Effector memory CD8-positive, alpha-beta T cell (primary cell): ENCODE results near the gene NCS1.
A peak's percentile ranks its signal among the peaks of the same experiment; 100 is the strongest.

ENCODE experiments used
- ATAC-seq: fragments of 150-1000 bp; cut with Tn5 transposase; replicated peaks from 2 replicates; pipeline ENCODE4 v1.10.0; 2021; ENCODE audit warnings: mild to moderate bottlenecking, moderate library complexity
- DNase-seq, 3 experiments: peaks; one replicate each; pipeline ENCODE4 v3.0.0; 2021
- H3K27ac Mint-ChIP-seq, 2 donors: one replicate each; pipeline ENCODE4 v1.8.0; 2022; ENCODE audit warnings: mild to moderate bottlenecking in 2 of 2, mixed read lengths in 2 of 2, moderate library complexity in 2 of 2
- H3K27me3 Mint-ChIP-seq, 2 donors: one replicate each; pipeline ENCODE4 v1.8.0; 2022; ENCODE audit warnings: mixed read lengths in 2 of 2
- H3K36me3 Mint-ChIP-seq: one replicate; pipeline ENCODE4 v1.8.0; 2022; ENCODE audit warnings: mild to moderate bottlenecking, moderate library complexity, mixed read lengths; ENCODE audit not compliant: insufficient read depth
- H3K4me1 Mint-ChIP-seq, 2 donors: one replicate each; pipeline ENCODE4 v1.8.0; 2022; ENCODE audit warnings: low read depth in 2 of 2, mixed read lengths in 2 of 2
- H3K4me3 Mint-ChIP-seq, 2 donors: one replicate each; pipeline ENCODE4 v1.8.0; 2022; ENCODE audit warnings: mild to moderate bottlenecking in 2 of 2, mixed read lengths in 2 of 2, moderate library complexity in 2 of 2
- H3K9me3 Mint-ChIP-seq, 2 donors: one replicate each; pipeline ENCODE4 v1.8.0; 2022; ENCODE audit warnings: mixed read lengths in 2 of 2

NCS1 gene

GRCh38 chr9:130173666-130173983 is 1.4 kb downstream of the NCS1 start:
- no peaks in the 10 kb centered on the region for H3K9me3 Mint-ChIP-seq
- H3K36me3 Mint-ChIP-seq: peaks cover 11% of the 10 kb centered on the region
- peak overlapping the region in 1 of 2 donors; percentile 59 for H3K27ac Mint-ChIP-seq
- DNase-seq: no peak
- H3K4me1 Mint-ChIP-seq: peaks cover 0 to 8% of the 10 kb centered on the region in 2 donors
- H3K4me3 Mint-ChIP-seq: peak overlapping the region; percentile 67 to 68
- ATAC-seq: no peak
- peaks cover 11 to 14% of the 10 kb centered on the region in 2 donors for H3K27me3 Mint-ChIP-seq

- H3K27me3 Mint-ChIP-seq: peaks cover 11 to 14% of the 10 kb centered on the region in 2 donors
- no peaks in the 10 kb centered on the region for H3K9me3 Mint-ChIP-seq
- no peak for ATAC-seq
These were observed 1.8 kb downstream of the NCS1 start for GRCh38 chr9:130174025-130174424.

GRCh38 chr9:130174920-130175321 is 2.7 kb downstream of the NCS1 start:
- Mint-ChIP-seq H3K27ac (no peak overlapping the region), H3K27me3 (peaks cover 11 to 14% of the 10 kb centered on the region in 2 donors), H3K9me3 (no peaks in the 10 kb centered on the region), H3K36me3 (peaks cover 11% of the 10 kb centered on the region), H3K4me3 (no peak overlapping the region), H3K4me1 (peaks cover 0 to 8% of the 10 kb centered on the region in 2 donors)
- ATAC-seq (no peak), DNase-seq (no peak)

More at GRCh38 chr9:130174025-130174424, 1.8 kb downstream of the NCS1 start:
- H3K36me3 Mint-ChIP-seq: peaks cover 11% of the 10 kb centered on the region
- peak overlapping the region in 1 of 2 donors; percentile 59 for H3K27ac Mint-ChIP-seq
- peaks cover 0 to 8% of the 10 kb centered on the region in 2 donors for H3K4me1 Mint-ChIP-seq
- H3K4me3 Mint-ChIP-seq: peak overlapping the region; percentile 67 to 68
- no peak for DNase-seq

GRCh38 chr9:130175355-130175754 is 3.2 kb downstream of the NCS1 start:
- DNase-seq (no peak), ATAC-seq (no peak)
- H3K27me3 Mint-ChIP-seq: peaks cover 11 to 14% of the 10 kb centered on the region in 2 donors
- H3K4me1 Mint-ChIP-seq: peaks cover 0 to 8% of the 10 kb centered on the region in 2 donors
- peaks cover 11% of the 10 kb centered on the region for H3K36me3 Mint-ChIP-seq
- H3K27ac Mint-ChIP-seq: peak overlapping the region in 1 of 2 donors; percentile 26
- no peak overlapping the region for H3K4me3 Mint-ChIP-seq
- H3K9me3 Mint-ChIP-seq: no peaks in the 10 kb centered on the region

GRCh38 chr9:130176760-130177159 is 4.6 kb downstream of the NCS1 start:
- no peaks in the 10 kb centered on the region for H3K9me3 Mint-ChIP-seq
- peaks cover 0 to 8% of the 10 kb centered on the region in 2 donors for H3K4me1 Mint-ChIP-seq
- H3K36me3 Mint-ChIP-seq: peaks cover 11% of the 10 kb centered on the region
- no peak for DNase-seq
- ATAC-seq: no peak
- peaks cover 11 to 14% of the 10 kb centered on the region in 2 donors for H3K27me3 Mint-ChIP-seq
- no peak overlapping the region for H3K4me3 Mint-ChIP-seq
- H3K27ac Mint-ChIP-seq: no peak overlapping the region

- Mint-ChIP-seq H3K27ac (no peak overlapping the region), H3K9me3 (no peaks in the 10 kb centered on the region), H3K4me3 (no peak overlapping the region), H3K4me1 (peaks cover 0 to 8% of the 10 kb centered on the region in 2 donors), H3K36me3 (peaks cover 11% of the 10 kb centered on the region), H3K27me3 (peaks cover 11 to 14% of the 10 kb centered on the region in 2 donors)
- no peak for ATAC-seq
- DNase-seq: no peak
These were observed 5.9 kb downstream of the NCS1 start for GRCh38 chr9:130177898-130178805.

GRCh38 chr9:130179331-130179907 is 7.2 kb downstream of the NCS1 start:
- Mint-ChIP-seq H3K27me3 (peaks cover 3% of the 10 kb centered on the region in 2 donors), H3K36me3 (peaks cover 3% of the 10 kb centered on the region)
- no peak for DNase-seq

GRCh38 chr9:130180516-130180915 is 8.3 kb downstream of the NCS1 start:
- Mint-ChIP-seq H3K27me3 (no peaks in the 10 kb centered on the region), H3K4me3 (no peak overlapping the region), H3K36me3 (peaks cover 2% of the 10 kb centered on the region), H3K4me1 (no peaks in the 10 kb centered on the region), H3K9me3 (no peaks in the 10 kb centered on the region), H3K27ac (no peak overlapping the region)
- DNase-seq (no peak), ATAC-seq (no peak)

More at GRCh38 chr9:130179331-130179907, 7.2 kb downstream of the NCS1 start:
- Mint-ChIP-seq H3K27ac (no peak overlapping the region), H3K4me1 (no peaks in the 10 kb centered on the region), H3K4me3 (no peak overlapping the region), H3K9me3 (no peaks in the 10 kb centered on the region)
- ATAC-seq: no peak

GRCh38 chr9:130181678-130182380 is 9.6 kb downstream of the NCS1 start:
- H3K4me3 Mint-ChIP-seq: no peak overlapping the region
- no peaks in the 10 kb centered on the region for H3K27me3 Mint-ChIP-seq
- H3K9me3 Mint-ChIP-seq: no peaks in the 10 kb centered on the region
- H3K36me3 Mint-ChIP-seq: peaks cover 2% of the 10 kb centered on the region
- H3K27ac Mint-ChIP-seq: no peak overlapping the region
- peaks cover 0 to 2% of the 10 kb centered on the region in 2 donors for H3K4me1 Mint-ChIP-seq
- no peak for DNase-seq
- ATAC-seq: no peak

- Mint-ChIP-seq H3K27ac (no peak overlapping the region), H3K27me3 (no peaks in the 10 kb centered on the region), H3K4me1 (peaks cover 0 to 2% of the 10 kb centered on the region in 2 donors), H3K36me3 (peaks cover 2% of the 10 kb centered on the region), H3K4me3 (no peak overlapping the region), H3K9me3 (no peaks in the 10 kb centered on the region)
- DNase-seq (no peak), ATAC-seq (no peak)
These were observed 10.2 kb downstream of the NCS1 start for GRCh38 chr9:130182381-130182909.

GRCh38 chr9:130183133-130183762 is 11.0 kb downstream of the NCS1 start:
- no peaks in the 10 kb centered on the region for H3K9me3 Mint-ChIP-seq
- H3K27me3 Mint-ChIP-seq: no peaks in the 10 kb centered on the region
- no peak overlapping the region for H3K4me3 Mint-ChIP-seq
- peaks cover 2% of the 10 kb centered on the region for H3K36me3 Mint-ChIP-seq
- peaks cover 0 to 5% of the 10 kb centered on the region in 2 donors for H3K4me1 Mint-ChIP-seq
- peak overlapping the region in 1 of 2 donors; percentile 64 for H3K27ac Mint-ChIP-seq
- no peak for ATAC-seq
- no peak for DNase-seq

GRCh38 chr9:130185017-130185416 is 12.8 kb downstream of the NCS1 start:
- no peak for ATAC-seq

GRCh38 chr9:130185490-130186031 is 13.4 kb downstream of the NCS1 start:
- peaks cover 2% of the 10 kb centered on the region for H3K36me3 Mint-ChIP-seq
- no peak for ATAC-seq
- H3K27ac Mint-ChIP-seq: no peak overlapping the region
- H3K9me3 Mint-ChIP-seq: no peaks in the 10 kb centered on the region
- DNase-seq: no peak
- no peak overlapping the region for H3K4me3 Mint-ChIP-seq
- H3K27me3 Mint-ChIP-seq: no peaks in the 10 kb centered on the region
- peaks cover 0 to 5% of the 10 kb centered on the region in 2 donors for H3K4me1 Mint-ChIP-seq

More at GRCh38 chr9:130185017-130185416, 12.8 kb downstream of the NCS1 start:
- peaks cover 0 to 5% of the 10 kb centered on the region in 2 donors for H3K4me1 Mint-ChIP-seq
- no peak overlapping the region for H3K4me3 Mint-ChIP-seq
- H3K27ac Mint-ChIP-seq: no peak overlapping the region
- H3K36me3 Mint-ChIP-seq: peaks cover 2% of the 10 kb centered on the region
- no peaks in the 10 kb centered on the region for H3K9me3 Mint-ChIP-seq
- no peaks in the 10 kb centered on the region for H3K27me3 Mint-ChIP-seq
- DNase-seq: no peak
